Immature natural killer cell (primary cell): Measurements from ENCODE around the gene DOCK4. TPM values are rescaled to one million over a fixed set of nuclear protein-coding genes. Genes with fewer than 3 reads are reported as not detected.

ENCODE experiments used
- DNase-seq, 3 donors: peaks; one replicate each; pipeline ENCODE4 v3.0.0; 2022; ENCODE audit warnings: mixed read lengths in 1 of 3
- H3K27ac Mint-ChIP-seq, 6 donors: one replicate each; pipeline ENCODE4 v1.8.0; 2020; ENCODE audit warnings: mixed read lengths in 6 of 6, mild to moderate bottlenecking in 5 of 6, inconsistent platforms in 4 of 6, moderate library complexity in 3 of 6
- H3K27me3 Mint-ChIP-seq, 3 donors: one replicate each; pipeline ENCODE4 v1.8.0; 2020 to 2021; ENCODE audit warnings: low read depth in 3 of 3, mild to moderate bottlenecking in 3 of 3, mixed read lengths in 3 of 3, moderate library complexity in 3 of 3, inconsistent platforms in 1 of 3
- H3K36me3 Mint-ChIP-seq, 3 donors: one replicate each; pipeline ENCODE4 v1.8.0; 2020; ENCODE audit warnings: mixed read lengths in 3 of 3, inconsistent platforms in 2 of 3, mild to moderate bottlenecking in 2 of 3
- H3K4me1 Mint-ChIP-seq, 2 donors: one replicate each; pipeline ENCODE4 v1.8.0; 2020; ENCODE audit warnings: inconsistent platforms in 2 of 2, mild to moderate bottlenecking in 2 of 2, mixed read lengths in 2 of 2, moderate library complexity in 1 of 2
- H3K4me3 Mint-ChIP-seq, 5 donors: one replicate each; pipeline ENCODE4 v1.8.0; 2020; ENCODE audit warnings: mild to moderate bottlenecking in 5 of 5, mixed read lengths in 5 of 5, inconsistent platforms in 3 of 5, moderate library complexity in 3 of 5
- H3K9me3 Mint-ChIP-seq, 6 donors: one replicate each; pipeline ENCODE4 v1.8.0; 2020; ENCODE audit warnings: mild to moderate bottlenecking in 6 of 6, mixed read lengths in 6 of 6, inconsistent platforms in 4 of 6, moderate library complexity in 3 of 6
- polyA plus RNA-seq, 3 donors: library from polyadenylated mRNA; unstranded; fragments of 300-500 nt; fragmentation: Illumina TruSeq; gene quantifications; one replicate each; pipeline ENCODE4 v1.2.3, GENCODE V29; 2021

Gene DOCK4
- polyA plus RNA-seq, 3 donors from 2014 or later = 0.18 TPM; not detected in 2

DNA sequence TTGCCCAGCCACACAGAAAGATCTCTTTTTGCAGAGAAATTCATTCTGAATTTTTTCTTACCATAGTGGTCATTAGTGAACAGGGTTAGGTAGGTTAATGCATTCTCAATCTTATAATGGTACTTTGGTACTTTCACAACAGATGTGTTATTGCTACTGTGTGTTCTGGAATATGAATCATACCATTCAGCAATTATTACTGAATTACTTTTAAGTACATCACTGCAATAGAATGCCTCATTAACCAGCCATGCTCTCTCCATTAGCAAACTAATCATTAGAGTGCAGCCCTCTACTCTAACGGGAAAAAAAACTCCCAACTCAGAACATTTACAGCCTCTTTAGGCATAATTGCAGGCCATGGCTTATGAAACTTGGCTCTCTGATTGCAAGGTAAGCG is 102.1 kb downstream of the DOCK4 start:
- no peaks in the 10 kb centered on the region for H3K36me3 Mint-ChIP-seq
- peaks cover 4 to 6% (median 4%) of the 10 kb centered on the region in 3 donors for H3K27me3 Mint-ChIP-seq

DNA sequence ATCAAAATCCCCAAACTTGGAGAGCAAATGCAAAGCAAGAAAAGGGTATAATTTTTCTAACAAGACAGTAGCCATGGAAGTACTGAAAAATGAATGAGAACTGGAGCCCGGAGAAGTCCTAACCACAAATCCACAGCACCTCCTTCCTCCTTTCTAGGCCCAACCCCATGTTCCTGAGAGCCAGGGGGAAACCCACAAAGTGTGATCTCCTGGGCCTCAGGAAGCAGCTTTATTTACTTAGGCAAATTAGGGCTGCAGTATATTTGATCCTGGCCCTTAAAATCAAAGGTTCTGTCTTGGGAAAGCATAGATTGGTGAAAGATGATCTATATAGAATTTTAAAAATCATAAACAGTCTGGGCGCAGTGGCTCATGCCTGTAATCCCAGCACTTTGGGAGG is 103.0 kb downstream of the DOCK4 start:
- Mint-ChIP-seq H3K4me1 (no peaks in the 10 kb centered on the region), H3K4me3 (no peak overlapping the region), H3K9me3 (peaks cover 0 to 2% (median 0%) of the 10 kb centered on the region in 6 donors), H3K36me3 (no peaks in the 10 kb centered on the region), H3K27ac (no peak overlapping the region), H3K27me3 (peaks cover 4 to 6% (median 4%) of the 10 kb centered on the region in 3 donors)
- DNase-seq = no peak

More for the DNA sequence above, 102.1 kb downstream of the DOCK4 start:
- no peak overlapping the region for H3K27ac Mint-ChIP-seq
- no peak for DNase-seq
- no peak overlapping the region for H3K4me3 Mint-ChIP-seq
- H3K9me3 Mint-ChIP-seq = peaks cover 0 to 2% (median 0%) of the 10 kb centered on the region in 6 donors
- no peaks in the 10 kb centered on the region for H3K4me1 Mint-ChIP-seq

DNA sequence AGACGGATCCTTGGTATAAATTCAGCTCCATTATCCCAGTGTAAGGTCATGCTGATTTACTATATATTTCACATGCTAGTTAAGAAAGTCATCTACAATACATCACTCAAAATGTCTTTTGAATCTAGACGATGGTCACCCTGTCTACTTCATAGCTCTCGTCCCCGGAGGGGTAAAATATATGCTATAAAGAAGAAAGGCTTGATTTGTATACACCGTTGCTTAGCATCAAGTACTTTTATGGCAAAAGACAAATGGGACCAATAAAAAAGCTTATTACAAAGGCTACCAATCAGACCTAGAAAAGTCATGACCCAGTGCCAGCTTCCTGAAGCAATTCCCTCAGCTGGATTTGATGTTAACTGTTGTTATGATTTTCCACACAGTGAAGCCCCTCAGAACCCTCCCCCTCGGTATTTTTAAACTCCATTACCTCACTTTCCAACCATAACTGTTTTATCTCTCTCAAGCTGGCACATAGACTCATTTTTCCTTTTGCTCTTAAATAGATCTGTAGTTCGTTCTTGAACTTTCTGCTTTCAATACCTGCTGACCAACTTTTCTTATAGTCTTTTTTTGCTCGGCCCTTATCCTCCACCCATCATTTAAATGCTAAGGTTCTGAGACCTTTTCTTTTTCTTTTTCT is 104.9 kb downstream of the DOCK4 start:
- Mint-ChIP-seq H3K4me3 (no peak overlapping the region), H3K4me1 (no peaks in the 10 kb centered on the region), H3K36me3 (no peaks in the 10 kb centered on the region), H3K9me3 (peaks cover 0 to 5% (median 0%) of the 10 kb centered on the region in 6 donors), H3K27ac (no peak overlapping the region), H3K27me3 (peaks cover 4 to 6% (median 4%) of the 10 kb centered on the region in 3 donors)
- no peak for DNase-seq

DNA sequence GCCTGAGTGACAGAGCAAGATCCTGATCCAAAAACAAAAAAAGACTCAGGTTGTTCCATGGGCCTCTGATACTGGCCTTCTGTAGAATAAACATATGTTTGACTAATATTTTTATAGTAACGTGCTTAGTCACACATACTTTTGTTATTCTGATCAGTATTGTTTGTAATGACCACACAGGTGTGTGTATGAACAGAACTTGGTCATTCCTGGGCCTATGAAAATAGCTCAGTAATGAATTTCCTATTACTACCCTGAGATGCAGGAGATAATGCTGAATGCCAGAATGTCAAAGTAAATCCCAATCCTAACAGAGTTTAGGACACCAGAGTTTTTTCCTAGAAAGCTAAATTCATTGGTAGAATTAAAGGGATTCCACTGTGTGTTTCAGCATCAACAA is 108.7 kb downstream of the DOCK4 start:
- Mint-ChIP-seq H3K27me3 (peaks cover 0 to 4% (median 0%) of the 10 kb centered on the region in 3 donors), H3K4me3 (no peak overlapping the region), H3K27ac (no peak overlapping the region), H3K4me1 (no peaks in the 10 kb centered on the region), H3K36me3 (no peaks in the 10 kb centered on the region), H3K9me3 (peaks cover 0 to 5% (median 0%) of the 10 kb centered on the region in 6 donors)
- DNase-seq = no peak

DNA sequence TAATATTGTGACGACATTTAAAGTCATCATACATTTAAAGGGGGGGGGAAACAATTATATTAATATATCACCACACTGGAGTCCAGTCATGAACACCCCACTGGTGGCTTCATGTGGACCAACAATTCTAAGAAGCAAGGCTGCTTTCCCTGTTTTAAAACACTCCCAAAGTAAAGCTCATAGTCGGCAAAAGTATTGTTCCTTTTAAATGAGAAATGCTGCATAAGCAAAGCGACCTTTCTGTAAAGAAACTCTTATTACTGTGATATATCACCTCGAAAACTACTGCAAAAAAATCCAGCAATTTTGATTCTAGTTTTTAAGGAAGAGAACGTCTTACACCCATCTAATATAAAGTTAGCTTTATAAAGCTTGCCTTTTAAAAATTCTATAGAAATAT is 112.8 kb downstream of the DOCK4 start:
- peaks cover 0 to 10% (median 3%) of the 10 kb centered on the region in 3 donors for H3K27me3 Mint-ChIP-seq

DNA sequence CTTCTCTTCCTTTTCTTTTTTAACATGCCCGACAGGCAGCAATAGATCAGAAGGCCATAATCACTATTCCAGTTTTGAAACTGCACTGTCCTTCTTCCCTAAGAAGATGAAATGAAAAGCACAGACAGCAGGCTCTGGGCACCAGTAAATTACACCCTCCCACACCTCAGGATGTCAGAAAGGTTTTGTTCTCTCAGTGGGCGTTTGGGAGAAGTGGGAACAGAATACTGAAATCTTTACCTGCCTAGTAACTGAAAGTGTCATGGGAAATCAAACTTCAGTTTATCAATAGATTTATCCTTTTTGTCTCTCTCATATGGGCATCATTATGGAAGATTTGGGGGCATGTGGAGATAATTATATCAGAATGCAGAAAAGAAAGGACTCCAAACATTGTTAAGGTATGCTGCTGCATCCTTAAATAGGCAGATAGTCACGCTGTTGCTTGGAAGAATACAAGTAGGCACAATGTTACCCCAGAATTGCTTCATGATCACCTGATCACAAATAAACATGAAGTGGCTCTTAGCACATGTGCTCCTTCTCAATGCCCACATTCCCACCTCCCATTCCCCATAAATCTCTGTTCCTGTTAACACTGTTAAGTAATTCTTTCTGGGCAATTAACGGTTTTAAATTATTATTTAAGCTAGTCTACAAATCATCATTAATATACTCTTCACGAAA is 113.3 kb downstream of the DOCK4 start:
- no peaks in the 10 kb centered on the region for H3K4me1 Mint-ChIP-seq
- no peak overlapping the region for H3K27ac Mint-ChIP-seq
- no peak for DNase-seq
- no peak overlapping the region for H3K4me3 Mint-ChIP-seq
- peaks cover 0 to 3% (median 0%) of the 10 kb centered on the region in 6 donors for H3K9me3 Mint-ChIP-seq
- H3K27me3 Mint-ChIP-seq = peaks cover 0 to 10% (median 3%) of the 10 kb centered on the region in 3 donors
- H3K36me3 Mint-ChIP-seq = no peaks in the 10 kb centered on the region

More for the DNA sequence above, 112.8 kb downstream of the DOCK4 start:
- Mint-ChIP-seq H3K9me3 (peaks cover 0 to 3% (median 0%) of the 10 kb centered on the region in 6 donors), H3K4me1 (no peaks in the 10 kb centered on the region), H3K36me3 (no peaks in the 10 kb centered on the region), H3K27ac (no peak overlapping the region), H3K4me3 (no peak overlapping the region)
- no peak for DNase-seq

DNA sequence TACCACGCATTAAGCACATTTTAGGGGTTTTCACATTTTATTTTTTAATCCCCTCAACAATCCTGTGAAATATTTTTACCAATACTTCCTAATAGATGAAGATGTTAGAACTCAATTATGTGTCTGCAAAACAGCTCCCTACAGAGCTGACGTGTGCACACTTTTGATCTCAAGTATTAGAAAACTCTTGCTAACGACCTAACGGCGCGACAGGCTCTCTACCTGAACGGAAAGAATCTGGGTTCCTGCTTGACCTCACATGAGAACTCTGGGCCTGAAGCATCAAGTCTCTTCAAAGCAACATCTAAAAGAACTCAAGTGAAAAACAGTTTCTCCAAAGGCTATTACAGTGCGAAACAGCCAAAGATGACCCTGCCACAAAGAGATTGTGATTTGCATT is 113.9 kb downstream of the DOCK4 start:
- Mint-ChIP-seq H3K4me1 (no peaks in the 10 kb centered on the region), H3K9me3 (peaks cover 0 to 3% (median 0%) of the 10 kb centered on the region in 6 donors), H3K36me3 (no peaks in the 10 kb centered on the region), H3K4me3 (no peak overlapping the region), H3K27me3 (peaks cover 0 to 11% (median 3%) of the 10 kb centered on the region in 3 donors), H3K27ac (no peak overlapping the region)
- no peak for DNase-seq

DNA sequence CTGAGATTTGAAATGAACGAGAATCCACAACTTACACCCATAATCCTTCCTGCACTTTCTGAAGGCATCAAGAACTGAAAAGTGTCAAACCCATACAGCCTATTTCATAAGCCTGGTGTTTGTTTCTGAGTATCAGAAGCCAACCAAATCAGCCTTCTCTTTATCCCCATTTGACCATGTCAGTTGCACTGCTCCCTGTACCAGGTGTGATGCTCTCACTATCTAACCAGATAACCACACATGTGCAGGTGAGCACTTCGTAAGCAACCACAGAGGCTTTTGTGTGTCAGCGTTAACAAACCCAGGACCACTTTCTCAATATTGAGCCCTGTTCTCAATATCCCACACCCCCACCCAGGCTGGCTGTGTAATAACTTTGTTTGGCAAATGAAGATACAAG is 114.4 kb downstream of the DOCK4 start:
- Mint-ChIP-seq H3K9me3 (peaks cover 0 to 3% (median 0%) of the 10 kb centered on the region in 6 donors), H3K36me3 (no peaks in the 10 kb centered on the region), H3K27ac (no peak overlapping the region), H3K4me1 (no peaks in the 10 kb centered on the region), H3K27me3 (peaks cover 0 to 11% (median 3%) of the 10 kb centered on the region in 3 donors), H3K4me3 (no peak overlapping the region)
- DNase-seq = no peak

DNA sequence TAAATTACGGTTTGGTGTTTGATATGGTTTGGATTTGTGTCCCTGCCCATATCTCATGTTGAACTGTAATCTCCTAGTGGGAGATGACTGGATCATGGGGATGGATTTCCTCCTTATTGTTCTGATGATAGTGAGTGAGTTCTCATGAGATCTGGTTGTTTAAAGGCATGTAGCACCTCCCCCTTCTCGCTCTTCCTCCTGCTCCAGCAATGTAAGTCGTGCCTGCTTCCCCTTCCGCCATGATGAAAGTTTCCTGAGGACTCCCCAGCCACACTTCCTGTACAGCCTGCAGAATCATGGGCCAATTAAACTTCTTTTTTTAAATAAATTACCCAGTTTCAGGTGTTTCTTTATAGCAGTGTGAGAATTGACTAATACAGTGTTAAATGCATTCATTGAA is 116.6 kb downstream of the DOCK4 start:
- no peak overlapping the region for H3K4me3 Mint-ChIP-seq
- H3K4me1 Mint-ChIP-seq = no peaks in the 10 kb centered on the region
- no peak for DNase-seq
- peaks cover 0 to 2% (median 0%) of the 10 kb centered on the region in 6 donors for H3K9me3 Mint-ChIP-seq
- no peak overlapping the region for H3K27ac Mint-ChIP-seq
- H3K36me3 Mint-ChIP-seq = no peaks in the 10 kb centered on the region
- peaks cover 0 to 14% (median 1%) of the 10 kb centered on the region in 3 donors for H3K27me3 Mint-ChIP-seq

DNA sequence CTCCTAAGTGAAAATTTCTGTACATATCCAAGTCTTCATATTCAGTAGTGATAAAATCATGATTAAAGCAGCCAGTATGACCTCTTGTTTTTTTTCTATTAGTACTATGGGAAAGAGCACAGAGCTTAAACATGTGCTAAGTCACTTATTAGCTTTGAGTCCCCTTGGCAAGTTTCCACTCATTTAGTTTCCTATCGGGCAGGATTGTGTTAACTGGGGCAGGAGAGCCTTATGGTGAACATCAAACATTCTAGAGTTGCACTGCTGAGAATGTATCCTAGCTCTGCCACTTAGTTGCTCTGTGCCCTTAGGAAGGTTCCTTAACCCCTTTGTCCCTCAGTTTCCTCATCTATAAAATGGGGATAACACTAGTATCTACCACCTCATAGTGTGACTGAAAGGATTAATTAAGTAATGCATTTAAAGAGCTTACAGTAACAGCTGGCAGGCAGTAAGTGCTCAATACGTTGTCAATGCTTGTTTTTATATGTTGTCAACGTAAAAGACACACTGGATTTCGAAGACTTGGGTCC is 117.6 kb downstream of the DOCK4 start:
- no peaks in the 10 kb centered on the region for H3K36me3 Mint-ChIP-seq
- no peak for DNase-seq
- H3K27me3 Mint-ChIP-seq = peaks cover 0 to 14% (median 1%) of the 10 kb centered on the region in 3 donors
- peaks cover 0 to 2% (median 0%) of the 10 kb centered on the region in 6 donors for H3K9me3 Mint-ChIP-seq
- no peak overlapping the region for H3K27ac Mint-ChIP-seq
- H3K4me3 Mint-ChIP-seq = no peak overlapping the region
- H3K4me1 Mint-ChIP-seq = no peaks in the 10 kb centered on the region

DNA sequence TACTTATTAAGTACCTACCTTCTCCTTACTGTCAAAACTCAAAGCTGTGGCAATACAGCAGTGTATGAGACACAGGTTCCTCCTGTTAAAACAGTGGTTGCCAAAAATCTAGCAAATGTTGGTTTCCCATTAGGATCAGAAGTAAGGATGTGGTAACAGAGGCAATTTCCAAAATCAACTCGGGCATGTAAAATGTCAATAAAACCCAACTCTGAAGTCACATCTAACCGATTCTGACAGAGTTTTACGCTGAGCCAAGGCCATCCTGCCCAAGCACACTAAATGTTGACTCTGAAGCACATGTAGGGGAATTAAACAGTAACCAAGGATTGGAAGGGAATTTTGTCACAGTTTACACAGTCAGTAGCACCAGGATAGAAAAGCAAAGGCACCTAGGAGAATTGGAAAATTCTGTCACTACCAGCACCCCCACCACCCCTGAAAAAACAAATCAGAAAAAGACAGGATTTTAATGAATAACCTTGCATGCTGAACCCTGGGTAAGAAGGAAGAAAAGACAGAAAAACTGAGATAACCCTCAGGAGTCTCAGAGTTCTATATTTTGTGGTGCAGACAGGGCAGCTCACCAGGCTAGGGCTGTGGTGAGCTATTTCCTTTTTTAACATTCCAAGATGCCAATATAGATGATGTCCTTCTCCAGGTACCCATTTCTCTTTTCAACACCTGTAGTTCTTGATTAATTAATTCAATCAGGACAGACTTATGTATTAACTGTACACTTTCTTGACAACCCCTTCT is 119.5 kb downstream of the DOCK4 start:
- no peak for DNase-seq
- H3K9me3 Mint-ChIP-seq = peaks cover 0 to 2% (median 0%) of the 10 kb centered on the region in 6 donors
- no peaks in the 10 kb centered on the region for H3K4me1 Mint-ChIP-seq
- H3K4me3 Mint-ChIP-seq = no peak overlapping the region
- no peak overlapping the region for H3K27ac Mint-ChIP-seq
- H3K27me3 Mint-ChIP-seq = peaks cover 0 to 8% (median 1%) of the 10 kb centered on the region in 3 donors
- no peaks in the 10 kb centered on the region for H3K36me3 Mint-ChIP-seq

DNA sequence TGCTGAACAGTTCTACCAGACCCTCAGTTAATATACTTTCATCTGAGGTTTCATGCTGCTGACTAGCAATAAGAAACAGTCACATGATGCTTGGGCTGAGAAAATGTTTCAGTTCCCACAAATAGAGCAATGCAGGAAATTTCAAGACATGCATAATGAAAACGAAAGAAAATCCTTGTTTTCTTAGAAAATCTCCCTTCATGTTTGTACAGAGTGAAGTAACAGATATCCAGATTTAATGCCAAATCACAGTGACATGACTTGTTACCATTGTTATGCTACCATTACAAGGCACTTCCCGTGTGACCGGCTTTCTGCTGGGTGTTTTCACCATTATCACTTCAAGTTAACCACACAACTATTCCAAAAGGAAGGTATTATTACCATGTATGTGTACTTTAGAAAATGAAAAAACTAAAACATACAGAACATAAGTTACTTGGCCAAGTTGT is 121.7 kb downstream of the DOCK4 start:
- H3K4me1 Mint-ChIP-seq = peaks cover 2 to 10% of the 10 kb centered on the region in 2 donors
- DNase-seq = no peak
- H3K4me3 Mint-ChIP-seq = no peak overlapping the region
- H3K36me3 Mint-ChIP-seq = no peaks in the 10 kb centered on the region
- peaks cover 0 to 8% (median 1%) of the 10 kb centered on the region in 3 donors for H3K27me3 Mint-ChIP-seq
- no peak overlapping the region for H3K27ac Mint-ChIP-seq
- H3K9me3 Mint-ChIP-seq = no peaks in the 10 kb centered on the region

DNA sequence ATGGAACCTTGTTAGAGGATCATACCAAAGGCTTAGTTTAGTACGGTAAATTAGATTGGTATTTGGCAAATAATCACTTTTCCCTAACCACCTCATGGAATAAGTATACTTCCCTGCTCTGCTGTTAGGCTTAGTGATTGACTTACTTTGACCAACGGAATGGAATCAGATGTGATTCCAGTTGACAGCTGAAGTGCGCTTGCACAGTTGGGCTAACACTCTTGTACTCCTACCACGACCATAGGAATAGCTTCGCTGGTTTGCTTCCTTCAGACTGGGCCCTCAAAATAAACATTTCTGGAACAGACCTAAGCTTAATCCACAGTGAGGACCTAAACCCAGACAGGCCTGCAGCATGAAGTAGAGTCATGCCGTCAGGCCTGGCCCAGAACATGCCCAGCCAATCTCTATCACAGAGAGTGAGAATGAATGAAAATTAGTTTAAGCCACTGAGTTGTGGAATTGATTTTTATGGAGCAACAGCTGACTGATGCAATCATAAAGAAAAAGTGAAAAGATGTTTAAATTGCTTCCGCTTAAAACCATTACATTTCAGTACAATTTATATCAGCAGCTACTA is 122.3 kb downstream of the DOCK4 start:
- H3K4me3 Mint-ChIP-seq = no peak overlapping the region
- no peaks in the 10 kb centered on the region for H3K36me3 Mint-ChIP-seq

More for the DNA sequence above, 122.3 kb downstream of the DOCK4 start:
- no peak for DNase-seq
- Mint-ChIP-seq H3K27ac (no peak overlapping the region), H3K9me3 (no peaks in the 10 kb centered on the region), H3K27me3 (peaks cover 0 to 7% (median 1%) of the 10 kb centered on the region in 3 donors), H3K4me1 (peaks cover 2 to 10% of the 10 kb centered on the region in 2 donors)
